ACHN (cell line): ENCODE measurements around the gene MLF2.
A peak's percentile ranks its signal among the peaks of the same experiment; 100 is the strongest.

Experiments used
- DNase-seq: peaks from one replicate; pipeline ENCODE4 v3.0.0-alpha.2; 2015
- in situ Hi-C: cut with HindIII; loops from 2 replicates; pipeline ENCODE4 v1.10.0; 2017; ENCODE audit warnings: low sequenced_read_pairs, low pct_ligation_motif_present, low pct_unique_long_range_greater_than_20kb

MLF2 gene

DNA sequence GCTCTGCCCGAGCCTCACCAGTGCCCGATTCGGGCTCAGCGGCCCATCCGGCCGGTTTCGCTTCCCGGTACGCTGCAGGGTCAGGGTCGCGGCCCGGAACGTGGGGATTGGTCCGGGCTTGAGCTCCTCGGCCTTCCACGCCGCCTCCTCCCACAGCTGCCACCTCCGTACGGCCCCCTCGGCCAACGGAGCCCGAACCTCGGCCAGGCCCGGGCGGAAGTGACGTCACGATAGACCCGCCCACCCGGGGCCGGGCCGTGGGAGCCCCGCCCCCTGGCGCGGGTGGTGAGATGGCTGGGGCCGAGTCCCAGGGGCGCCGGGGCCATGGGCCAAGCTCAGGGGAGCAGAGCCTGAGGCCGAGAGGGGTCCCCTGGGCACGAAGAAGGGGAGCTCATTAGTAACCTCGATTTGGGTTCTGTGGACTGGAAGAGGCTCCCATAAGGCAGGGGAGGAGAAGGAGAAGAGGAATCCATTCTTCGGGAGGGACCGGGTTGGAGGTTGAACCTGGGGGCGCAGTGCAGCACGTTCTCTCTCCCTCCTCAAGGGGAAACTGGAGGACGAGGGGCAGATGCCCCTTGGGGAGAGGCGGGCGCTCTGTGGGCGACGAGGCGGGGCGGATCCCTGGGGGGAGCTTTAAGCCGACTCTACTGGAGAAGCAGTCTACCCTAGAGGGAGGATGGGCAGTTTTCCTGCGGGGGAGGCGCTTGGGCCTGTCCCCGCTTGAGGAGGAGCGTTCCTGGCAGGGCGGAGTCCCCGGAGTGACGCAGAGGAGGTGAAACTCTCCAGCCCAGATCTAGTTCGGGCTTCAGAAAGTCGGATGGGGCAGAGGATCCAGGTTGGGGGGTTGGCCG lies at the start of gene MLF2:
MLF2 (minus strand) TSS at position 221 of the 851 bp plus-strand sequence. CDS start 807 bp downstream, outside the sequence.
- in situ Hi-C loops = no loop called here

DNA sequence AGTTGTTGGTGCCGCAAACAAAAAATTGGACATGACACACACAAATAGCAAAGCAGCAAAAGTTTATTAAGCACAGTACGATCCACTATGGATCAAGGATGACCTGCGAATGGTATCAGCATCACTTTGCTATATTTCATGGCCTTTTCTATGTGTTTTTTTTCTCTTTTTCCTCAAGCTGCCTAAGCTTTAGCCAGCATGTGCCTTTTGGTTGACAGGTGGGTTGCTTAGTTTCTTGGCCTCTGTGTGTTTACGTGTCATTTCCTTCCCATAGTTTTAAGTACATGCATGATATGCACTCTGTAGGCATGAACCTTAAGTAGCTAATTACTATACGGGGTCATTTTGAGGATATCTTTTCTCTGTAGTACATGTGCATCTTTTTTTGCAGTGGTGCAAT lies 46.2 kb upstream of the MLF2 start:
- no peak for DNase-seq
- in situ Hi-C loops = no loop called here

More for the DNA sequence above, at the start of gene MLF2:
- peak; percentile 100 for DNase-seq

GRCh38 chr12:6796576-6796975 lies 43.6 kb upstream of the MLF2 start:
- DNase-seq = no peak
- in situ Hi-C loops = no loop called here

DNA sequence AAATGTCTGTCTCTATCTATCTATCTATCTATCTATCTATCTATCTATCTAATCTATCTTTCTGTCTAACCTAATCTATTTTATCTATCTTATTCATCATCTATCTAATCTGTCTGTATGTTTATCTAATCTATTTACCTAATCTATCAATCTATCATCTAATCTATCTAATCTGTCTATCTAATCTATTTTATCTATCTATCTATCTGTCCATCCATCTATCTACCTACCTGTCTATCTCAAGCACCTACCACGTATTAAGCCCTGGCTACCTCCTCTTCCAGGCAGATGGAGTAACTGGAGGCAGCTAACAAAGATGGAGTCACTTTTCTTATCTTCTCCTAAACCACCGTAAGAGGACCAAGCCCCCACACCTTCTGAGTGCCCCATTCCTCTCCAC lies 42.1 kb upstream of the MLF2 start:
- in situ Hi-C loops = no loop called here
- DNase-seq = no peak

DNA sequence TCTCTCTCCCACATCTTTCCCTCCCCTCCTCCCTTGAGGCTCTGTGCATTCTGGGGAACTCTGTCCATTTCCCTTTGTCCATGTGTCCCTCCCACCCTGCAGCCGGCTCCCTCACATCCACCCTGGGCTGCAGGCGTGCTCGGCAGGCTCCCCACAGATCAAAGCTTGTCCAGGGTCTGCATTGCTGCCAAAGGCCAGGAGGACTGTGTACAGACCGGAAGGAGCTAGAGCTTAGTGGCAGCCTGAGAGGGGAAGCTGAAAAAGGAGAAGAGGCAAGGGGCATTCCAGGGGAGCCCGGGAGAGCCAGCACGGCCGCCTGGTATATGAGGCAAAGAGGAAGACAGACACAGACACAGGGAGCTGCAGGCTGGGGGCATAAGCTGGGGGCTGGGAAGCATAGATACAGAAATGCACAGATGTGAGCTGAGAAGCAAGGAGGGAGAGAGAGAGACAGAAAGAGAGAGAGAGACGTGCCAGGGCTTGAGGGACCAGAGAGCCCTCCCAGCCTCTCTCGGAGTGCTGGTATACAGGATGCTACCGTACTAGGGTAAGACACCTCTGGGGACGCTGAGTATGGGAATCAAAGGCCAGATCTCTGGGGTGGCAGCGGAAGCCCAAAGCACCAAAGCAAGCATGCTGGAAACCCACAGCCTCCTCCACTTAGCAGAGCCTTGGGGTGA lies 39.7 kb upstream of the MLF2 start:
- in situ Hi-C loops = no loop called here
- no peak for DNase-seq

- no peak for DNase-seq
- in situ Hi-C loops = no loop called here
Observed at GRCh38 chr12:6791931-6792520, 39.1 kb upstream of the MLF2 start.

- in situ Hi-C loops = no loop called here
- no peak for DNase-seq
Observed at GRCh38 chr12:6790496-6791150, 37.7 kb upstream of the MLF2 start.

- DNase-seq = no peak
Observed at GRCh38 chr12:6788972-6789924, 36.3 kb upstream of the MLF2 start, which contains the start of gene CD4. Gene CD4, plus strand, starts transcription at chr12:6789528. Its CDS starts 10,611 bp downstream, at chr12:6800139.

DNA sequence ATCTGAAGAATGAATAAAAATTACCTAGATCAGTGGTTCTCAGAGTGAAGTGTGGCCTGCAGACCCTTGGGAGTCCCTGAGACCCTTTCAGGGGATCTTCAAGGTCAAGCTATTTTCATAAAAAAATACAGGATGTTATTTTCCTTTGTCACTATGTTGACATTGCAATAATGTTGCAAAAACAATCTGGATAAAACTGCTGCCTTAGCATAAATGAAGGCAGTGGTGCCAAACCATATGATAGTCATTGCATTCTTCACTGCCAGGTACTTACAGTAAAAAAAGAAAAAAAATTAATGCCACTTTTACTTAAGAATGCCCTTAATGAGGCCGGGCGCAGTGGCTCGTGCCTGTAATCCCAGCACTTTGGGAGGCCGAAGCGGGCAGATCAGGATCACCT lies 34.4 kb upstream of the MLF2 start:
- DNase-seq = no peak
- in situ Hi-C loops = no loop called here

More at GRCh38 chr12:6788972-6789924, 36.3 kb upstream of the MLF2 start, which contains the start of gene CD4:
- in situ Hi-C loops = no loop called here

DNA sequence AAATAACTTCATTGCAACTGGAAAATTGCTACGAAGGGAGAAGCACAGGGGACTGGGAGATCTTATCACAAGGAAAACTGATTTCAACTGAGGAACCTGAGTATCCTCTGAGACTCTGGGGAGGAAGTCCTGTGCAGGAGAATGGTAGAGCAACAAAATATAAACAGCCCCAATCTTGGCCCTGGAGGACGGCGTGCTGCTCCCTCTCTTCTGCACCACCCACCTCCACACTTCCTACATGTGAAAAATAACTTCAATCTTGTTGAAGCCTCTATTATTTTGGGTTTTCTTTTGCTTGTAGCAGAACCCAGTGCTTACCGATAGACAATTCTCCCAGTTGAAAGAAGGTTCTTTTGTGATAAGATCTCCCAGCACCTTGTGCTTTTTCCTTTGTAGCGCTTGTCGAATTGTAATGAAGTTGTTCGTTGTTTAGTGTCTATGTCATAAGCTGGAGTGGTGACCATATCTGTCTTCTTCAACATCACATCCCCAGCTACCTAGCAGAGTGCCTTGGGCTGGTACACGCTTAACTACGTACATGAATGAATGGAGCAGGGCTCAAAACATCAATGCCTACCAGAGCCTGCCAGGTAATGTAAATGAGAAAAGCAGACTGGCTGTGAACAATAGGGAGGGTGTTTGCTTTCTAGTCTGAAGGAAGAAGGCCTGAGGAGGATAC lies 33.6 kb upstream of the MLF2 start:
- no peak for DNase-seq
- in situ Hi-C loops = no loop called here

GRCh38 chr12:6784761-6785160 lies 31.8 kb upstream of the MLF2 start:
- no peak for DNase-seq
- in situ Hi-C loops = no loop called here

- in situ Hi-C loops = no loop called here
- DNase-seq = no peak
Observed at GRCh38 chr12:6784296-6784695, 31.4 kb upstream of the MLF2 start.

DNA sequence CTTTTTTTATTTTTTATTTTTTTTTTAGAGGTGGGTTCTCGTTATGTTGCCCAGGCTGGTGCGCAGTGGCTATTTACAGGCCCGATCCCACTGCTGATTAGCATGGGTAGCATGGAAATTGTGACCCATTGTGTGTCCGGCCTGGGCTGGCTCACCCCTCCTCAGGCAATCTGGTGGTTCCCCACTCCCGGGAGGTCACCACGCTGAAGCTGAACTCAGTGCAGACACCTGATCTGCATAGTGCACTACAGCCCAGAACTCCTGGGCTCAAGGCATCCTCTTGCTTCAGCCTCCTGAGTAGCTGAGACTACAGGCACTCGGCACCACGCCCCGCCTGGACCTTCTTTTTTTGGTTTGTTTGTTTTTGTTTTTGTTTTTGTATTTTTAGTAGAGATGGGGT lies 30.9 kb upstream of the MLF2 start:
- DNase-seq = no peak
- in situ Hi-C loops = no loop called here

- no peak for DNase-seq
- in situ Hi-C loops = no loop called here
Observed at GRCh38 chr12:6782850-6783566, 30.1 kb upstream of the MLF2 start.

- in situ Hi-C loops = no loop called here
Observed at GRCh38 chr12:6782119-6782518, 29.2 kb upstream of the MLF2 start.

DNA sequence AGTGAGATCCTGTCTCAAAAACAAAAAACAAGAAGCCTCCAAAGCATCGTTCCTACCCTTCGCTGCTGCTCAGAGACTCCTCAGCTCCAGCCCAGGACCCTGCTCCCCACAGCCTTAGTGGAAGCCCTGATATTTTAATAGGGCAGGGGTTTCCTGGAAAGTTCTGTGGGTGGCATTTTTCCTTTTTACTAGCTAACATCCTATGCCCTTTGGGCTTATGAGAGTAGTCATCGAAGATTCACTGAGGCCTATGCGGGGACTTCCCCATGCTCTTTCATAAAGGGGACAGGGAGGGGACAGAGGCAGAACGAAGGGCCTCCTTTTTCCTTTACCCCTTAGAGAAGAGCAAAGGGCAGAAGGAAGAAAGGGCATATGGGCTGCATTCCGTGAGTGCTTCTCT lies 27.6 kb upstream of the MLF2 start:
- in situ Hi-C loops = no loop called here
- DNase-seq = no peak

More at GRCh38 chr12:6782119-6782518, 29.2 kb upstream of the MLF2 start:
- DNase-seq = no peak
